ENCODE data around the gene IRF2BP2.

The IRF2BP2 gene

GRCh38 chr1:234554698-234555311 is 55.2 kb downstream of the IRF2BP2 start:
- peak; percentile 72 for DNase-seq
